K562 (cell line): ENCODE data around the gene RAE1. TPM values are rescaled to one million over a fixed set of nuclear protein-coding genes. Genes with fewer than 3 reads are reported as not detected.

ENCODE experiments used
- ATAC-seq: fragments of 200-7000 bp; cut with Tn5 transposase; 3 replicates; pipeline ENCODE4 v1.9.1; 2020; ENCODE audit warnings: moderate library complexity
- BruUV-seq: library from RNA; stranded (reverse); fragments of 400-500 nt; replicated peaks from 2 replicates; lab custom pipeline; 2021; lab: Mats Ljungman, UMichigan
- CTCF ChIA-PET: fragments of 300-600 bp; formaldehyde crosslinking; extraction: SDS; loops from one replicate; lab custom pipeline; 2021; ENCODE audit warnings: low intra/inter-chr PET ratio; lab: Yijun Ruan, JAX
- POLR2A ChIA-PET: fragments of 300-600, 350-650 bp; sonication (Branson Sonifier 250); formaldehyde crosslinking; extraction: SDS; loops from one replicate; lab custom pipeline; 2021; ENCODE audit warnings: antibody characterized with exemption, inconsistent platforms; lab: Yijun Ruan, JAX
- DNase-seq, 4 experiments: peaks; one replicate each; pipeline versions ENCODE4 v3.0.0 to v3.0.0-alpha.2; 2011 to 2018; ENCODE audit warnings: low spot score in 3 of 4, mixed read lengths in 3 of 4; ENCODE audit errors: extremely low read depth in 1 of 4
- FAIRE-seq: peaks from 2 replicates; lab custom pipeline; 2011; peaks lifted over from hg19 to GRCh38; lab: Jason Lieb, UNC
- H2AFZ ChIP-seq: 2 replicates; pipeline ENCODE4 v1.6.0; 2011; ENCODE audit warnings: low read depth, low read length, control low read depth, inconsistent platforms
- H3K27ac ChIP-seq: fragments of 200-600 bp; 3 replicates; pipeline ENCODE4 v1.8.0; 2011; ENCODE audit warnings: low read depth, mild to moderate bottlenecking, control low read depth, inconsistent platforms, low read length, moderate library complexity, mixed read lengths; ENCODE audit errors: extremely low read depth
- H3K27me3 ChIP-seq, 2 experiments: fragments of 300-600 bp in 1 of 2; 2 replicates in 1 of 2; 3 replicates in 1 of 2; pipeline versions ENCODE4 v1.6.0 to v1.8.0; 2011; ENCODE audit warnings: inconsistent platforms in 2 of 2, low read length in 2 of 2, mild to moderate bottlenecking in 1 of 2, mixed read lengths in 1 of 2, moderate library complexity in 1 of 2; ENCODE audit not compliant: control insufficient read depth in 2 of 2, insufficient read depth in 2 of 2
- H3K36me3 ChIP-seq: fragments of 300-600 bp; 3 replicates; pipeline ENCODE4 v1.8.0; 2011; ENCODE audit warnings: mild to moderate bottlenecking, low read length, inconsistent platforms; ENCODE audit not compliant: control insufficient read depth, insufficient read depth
- H3K4me1 ChIP-seq, 2 experiments: fragments of 200-600 bp in 1 of 2; replicated peaks in 1 of 2; 2 replicates in 1 of 2; 3 replicates in 1 of 2; pipeline versions ENCODE4 v1.5.1 to v1.8.0; 2011; ENCODE audit warnings: inconsistent platforms in 2 of 2, low read length in 2 of 2, mild to moderate bottlenecking in 1 of 2, mixed read lengths in 1 of 2, moderate library complexity in 1 of 2; ENCODE audit not compliant: control insufficient read depth in 2 of 2, insufficient read depth in 2 of 2
- H3K4me2 ChIP-seq: 2 replicates; pipeline ENCODE4 v1.6.1; 2011; ENCODE audit warnings: low read length, control low read depth, inconsistent platforms, mixed read lengths; ENCODE audit not compliant: insufficient read depth
- H3K4me3 ChIP-seq: fragments of 200-600 bp; sonication (generic), shearing (Covaris generic); 2 replicates; pipeline ENCODE4 v1.5.1; 2016; ENCODE audit warnings: control low read depth, inconsistent platforms
- H3K79me2 ChIP-seq: fragments of 200-600 bp; 3 replicates; pipeline ENCODE4 v1.8.0; 2011; ENCODE audit warnings: low read length, inconsistent platforms; ENCODE audit not compliant: control insufficient read depth, insufficient read depth
- H3K9ac ChIP-seq, 2 experiments: 2 replicates each; pipeline versions ENCODE4 v1.6.0 to v1.6.1; 2011; ENCODE audit warnings: low read depth in 2 of 2, low read length in 2 of 2, control low read depth in 1 of 2, inconsistent platforms in 1 of 2, mild to moderate bottlenecking in 1 of 2, mixed read lengths in 1 of 2; ENCODE audit not compliant: insufficient read depth in 1 of 2
- H3K9me1 ChIP-seq: one replicate; pipeline ENCODE4 v1.6.0; 2011; ENCODE audit warnings: inconsistent platforms, mild to moderate bottlenecking, low read length, moderate library complexity; ENCODE audit not compliant: control insufficient read depth, insufficient read depth
- H3K9me3 ChIP-seq: replicated peaks from 2 replicates; pipeline ENCODE4 v1.5.1; 2011; ENCODE audit warnings: low read depth, low read length, inconsistent platforms; ENCODE audit not compliant: control insufficient read depth, insufficient read depth
- H4K20me1 ChIP-seq: replicated peaks from 2 replicates; pipeline ENCODE4 v1.6.1; 2011; ENCODE audit warnings: low read length, inconsistent platforms, mixed read lengths; ENCODE audit not compliant: control insufficient read depth, insufficient read depth
- ARID2 ChIP-seq: fragments of 450-650 bp; IDR thresholded peaks from 2 replicates; pipeline ENCODE4 v1.6.1; 2017; ENCODE audit warnings: antibody characterized with exemption, mild to moderate bottlenecking
- CXXC5 ChIP-seq: fragments of 250-450 bp; sonication (Bioruptor Pico); IDR thresholded peaks from 2 replicates; pipeline ENCODE4 v1.8.0; 2022; ENCODE audit warnings: inconsistent platforms, mild to moderate bottlenecking, moderate library complexity
- EP300 ChIP-seq: IDR thresholded peaks from 2 replicates; pipeline ENCODE4 v1.6.1; 2012; ENCODE audit warnings: low read length, improper control_type of control experiment
- MLX ChIP-seq, 2 experiments: fragments of 450-650 bp in 1 of 2; sonication (generic) in 1 of 2; formaldehyde crosslinking; conservative IDR thresholded peaks; 2 replicates each; pipeline versions ENCODE4 v1.4.0 to v1.8.1; 2020 to 2022; ENCODE audit warnings: mild to moderate bottlenecking in 1 of 2, missing genetic modification reagents in 1 of 2
- PBX2 ChIP-seq, 2 experiments: IDR thresholded peaks in 1 of 2; conservative IDR thresholded peaks in 1 of 2; 2 replicates each; pipeline ENCODE4 v1.6.1; 2016; ENCODE audit warnings: low read depth in 2 of 2, mild to moderate bottlenecking in 1 of 2, missing compliant biosample characterization in 1 of 2, missing genetic modification characterization in 1 of 2, moderate library complexity in 1 of 2
- RAD21 ChIP-seq, 2 experiments: fragments of 250-450 bp in 1 of 2; fragments of 450-650 bp in 1 of 2; sonication (Bioruptor Pico) in 1 of 2; formaldehyde crosslinking in 1 of 2; IDR thresholded peaks in 1 of 2; conservative IDR thresholded peaks in 1 of 2; 2 replicates each; pipeline versions ENCODE4 v1.4.0 to v1.8.0; 2020 to 2022; ENCODE audit warnings: mild to moderate bottlenecking in 2 of 2, moderate library complexity in 1 of 2
- RBM25 ChIP-seq: fragments of 200-400 bp; formaldehyde crosslinking; IDR thresholded peaks from 2 replicates; pipeline ENCODE4 v1.6.1; 2018; ENCODE audit warnings: low read length, low read depth, moderate library complexity; ENCODE audit not compliant: severe bottlenecking
- RBM39 ChIP-seq: fragments of 200-400 bp; formaldehyde crosslinking; optimal IDR thresholded peaks from 2 replicates; pipeline ENCODE3; 2018; ENCODE audit warnings: low read depth, low read length
- SIN3B ChIP-seq: fragments of 450-650 bp; IDR thresholded peaks from 2 replicates; pipeline ENCODE4 v1.6.1; 2017; ENCODE audit warnings: low read depth, mild to moderate bottlenecking, moderate library complexity
- ZNF449 ChIP-seq: fragments of 250-450 bp; sonication (Bioruptor Pico); IDR thresholded peaks from 2 replicates; pipeline ENCODE4 v1.8.0; 2022; ENCODE audit warnings: moderate library complexity, mild to moderate bottlenecking, inconsistent platforms
- ZNF584 ChIP-seq: fragments of 200-800 bp; sonication (Bioruptor generic); IDR thresholded peaks from 2 replicates; pipeline ENCODE4 v1.6.1; 2016; ENCODE audit warnings: low read depth, mild to moderate bottlenecking, missing genetic modification characterization, missing compliant biosample characterization
- WGBS: fragments of 100-300 bp; shearing (Covaris generic); methylation state at CpG from one replicate; pipeline ENCODE4 v1.1.6; 2016; ENCODE audit warnings: low coverage, mixed read lengths; ENCODE audit not compliant: insufficient coverage; ENCODE audit errors: missing lambda C conversion rate; 5-methylcytosine and 5-hydroxymethylcytosine counted together
- in situ Hi-C: fragments of 300-500 bp; cut with MboI; formaldehyde crosslinking; loops from 4 replicates; pipeline ENCODE4 v1.15.0; 2018; ENCODE audit warnings: inconsistent platforms, mixed read lengths
- intact Hi-C: fragments of 100-400 bp; cut with micrococcal nuclease; formaldehyde crosslinking; loops from 2 replicates; pipeline ENCODE4 v1.14.2; 2022
- polyA plus RNA-seq, 8 experiments: library from polyadenylated mRNA; depleted of rRNA in 4 of 8; stranded (reverse) in 5 of 8; unstranded in 3 of 8; fragments of >200 nt; fragmentation: Nextera tagmentation in 2 of 8; fragmentation: Illumina TruSeq in 1 of 8; extraction: Ambion mirVana in 2 of 8; extraction: Trizol in 1 of 8; gene quantifications; 2 replicates each; pipeline versions ENCODE4 v1.2.1 to v1.2.3, GENCODE V29; 2011 to 2014; ENCODE audit warnings: inconsistent platforms in 1 of 8, missing spikeins in 1 of 8
- total RNA-seq, 7 experiments: library from RNA; depleted of rRNA in 6 of 7; stranded (reverse); fragments of >200 nt in 6 of 7; fragmentation: Illumina TruSeq in 2 of 7; extraction: Trizol in 2 of 7; gene quantifications; 2 replicates each; pipeline versions ENCODE4 v1.2.1 to v1.2.3, GENCODE V29; 2011 to 2021; ENCODE audit warnings: low replicate concordance in 1 of 7
- TF ChIP-seq, protein P1 (sequence below): fragments of 250-450 bp; sonication (Bioruptor Pico); IDR thresholded peaks from 2 replicates; pipeline ENCODE4 v1.5.0; 2021

The RAE1 gene
- total and polyA plus RNA-seq, 9 of the 15 experiments (the other 6 are each of a cell fraction or from before 2014, with no cell fraction given): 33.7 to 248 (median 77.7) TPM

GRCh38 chr20:57377350-57377749 lies 26.3 kb downstream of the RAE1 start:
- no peak overlapping the region for H3K27ac ChIP-seq
- H3K9ac ChIP-seq: no peak overlapping the region
- H3K79me2 ChIP-seq: no peaks in the 10 kb centered on the region; the same call in 2 of the 3 replicates
- DNase-seq: no peak
- CTCF ChIA-PET: no interaction called here
- TF ChIP-seq RAD21 (CRISPR knock-in tag; conservative IDR thresholded peaks at IDR 0.05 in 1 of 2, IDR thresholded peaks at IDR 0.05 in 1 of 2) (no peak), RBM39 (no peak), ZNF584 (CRISPR knock-in tag) (no peak), MLX (CRISPR knock-in tag; conservative IDR thresholded peaks at IDR 0.05) (no peak), ARID2 (no peak), RBM25 (no peak), CXXC5 (CRISPR knock-in tag) (no peak), PBX2 (CRISPR knock-in tag; IDR thresholded peaks at IDR 0.05; ENCODE audit: low read depth) (no peak), PBX2 (tag; conservative IDR thresholded peaks at IDR 0.05; ENCODE audit: low read depth) (no peak), SIN3B (no peak), ZNF449 (CRISPR knock-in tag) (no peak), EP300 (no peak)
- TF ChIP-seq, protein P1, sequence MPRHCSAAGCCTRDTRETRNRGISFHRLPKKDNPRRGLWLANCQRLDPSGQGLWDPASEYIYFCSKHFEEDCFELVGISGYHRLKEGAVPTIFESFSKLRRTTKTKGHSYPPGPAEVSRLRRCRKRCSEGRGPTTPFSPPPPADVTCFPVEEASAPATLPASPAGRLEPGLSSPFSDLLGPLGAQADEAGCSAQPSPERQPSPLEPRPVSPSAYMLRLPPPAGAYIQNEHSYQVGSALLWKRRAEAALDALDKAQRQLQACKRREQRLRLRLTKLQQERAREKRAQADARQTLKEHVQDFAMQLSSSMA: no peak
- TF ChIP-seq, all 486 proteins: peak for 0
- intact Hi-C loops (no loop called here), in situ Hi-C loops (loop anchor here (25.0 kb wide), 1 partner anchor 835 kb away; no protein-coding TSS in a partner anchor)
- H3K36me3 ChIP-seq: peaks cover 76% of the 10 kb centered on the region
- no peak overlapping the region for H3K4me2 ChIP-seq
- no TSS peak for BruUV-seq
- no peaks in the 10 kb centered on the region for H3K9me3 ChIP-seq
- no peak overlapping the region for H3K4me3 ChIP-seq
- POLR2A ChIA-PET: no interaction called here
- H4K20me1 ChIP-seq: peaks cover 9% of the 10 kb centered on the region; the same call in 1 of the 2 replicates
- WGBS: 80% methylated on average over 10 of the region's 13 CpGs
- H2AFZ ChIP-seq: no peak overlapping the region
- H3K9me1 ChIP-seq: no peaks in the 10 kb centered on the region
- H3K27me3 ChIP-seq: no peaks in the 10 kb centered on the region
- ATAC-seq: no peak
- peaks cover 0 to 9% of the 10 kb centered on the region in 2 experiments; a peak in 3 of 5 replicates for H3K4me1 ChIP-seq
- no peak for FAIRE-seq
